ENCODE measurements around the gene POPDC2.

The POPDC2 gene

DNA sequence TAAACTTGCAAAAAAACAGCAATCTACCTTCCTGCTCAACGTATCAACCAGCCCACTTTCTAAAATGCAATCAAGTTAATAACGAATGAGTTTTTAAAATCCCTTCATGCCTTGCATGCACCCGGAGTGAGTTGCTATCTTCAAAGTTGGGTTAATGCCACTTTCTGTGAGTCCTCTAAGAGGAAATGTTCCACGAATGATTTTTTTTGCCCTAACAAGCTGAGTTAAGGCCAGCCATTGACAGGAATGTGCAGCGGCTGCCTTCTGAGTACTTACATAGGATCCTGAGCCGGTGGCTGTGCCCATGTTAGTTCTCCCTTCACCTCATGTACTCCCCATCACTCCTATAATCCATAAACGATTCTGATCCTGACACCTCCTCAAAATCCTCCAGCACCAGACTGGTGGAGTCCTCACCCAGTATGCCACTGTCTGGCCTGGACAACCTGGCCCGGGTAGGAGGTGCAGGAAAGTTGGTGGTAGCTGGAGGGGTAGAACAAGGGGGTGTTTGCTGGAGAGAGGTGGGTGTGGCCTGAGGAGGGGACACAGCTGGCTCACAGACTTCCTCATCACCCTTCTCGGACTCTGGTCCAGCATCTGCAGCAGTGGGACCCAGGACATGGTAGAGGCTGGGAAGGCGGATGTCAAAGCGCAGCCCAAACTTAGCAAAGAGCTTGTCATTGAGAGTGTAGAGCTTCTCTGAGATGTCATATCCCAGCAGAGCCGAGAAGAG lies 12.4 kb downstream of the POPDC2 start:
- H3K36me3 ChIP-seq, result peaks cover 6% of the 10 kb centered on the region
- no peak overlapping the region for H3K4me3 ChIP-seq (ENCODE audit: low read depth in 1 of 2, low read length in 1 of 2)
- H3K27ac ChIP-seq, result no peak overlapping the region
- H3K4me1 ChIP-seq (ENCODE audit: control insufficient read depth in 1 of 2, insufficient read depth in 1 of 2, low read depth in 1 of 2, low read length in 1 of 2), result no peaks in the 10 kb centered on the region
- H3K9me3 ChIP-seq, result no peaks in the 10 kb centered on the region
- no peaks in the 10 kb centered on the region for H3K27me3 ChIP-seq
- TF ChIP-seq, protein P1, sequence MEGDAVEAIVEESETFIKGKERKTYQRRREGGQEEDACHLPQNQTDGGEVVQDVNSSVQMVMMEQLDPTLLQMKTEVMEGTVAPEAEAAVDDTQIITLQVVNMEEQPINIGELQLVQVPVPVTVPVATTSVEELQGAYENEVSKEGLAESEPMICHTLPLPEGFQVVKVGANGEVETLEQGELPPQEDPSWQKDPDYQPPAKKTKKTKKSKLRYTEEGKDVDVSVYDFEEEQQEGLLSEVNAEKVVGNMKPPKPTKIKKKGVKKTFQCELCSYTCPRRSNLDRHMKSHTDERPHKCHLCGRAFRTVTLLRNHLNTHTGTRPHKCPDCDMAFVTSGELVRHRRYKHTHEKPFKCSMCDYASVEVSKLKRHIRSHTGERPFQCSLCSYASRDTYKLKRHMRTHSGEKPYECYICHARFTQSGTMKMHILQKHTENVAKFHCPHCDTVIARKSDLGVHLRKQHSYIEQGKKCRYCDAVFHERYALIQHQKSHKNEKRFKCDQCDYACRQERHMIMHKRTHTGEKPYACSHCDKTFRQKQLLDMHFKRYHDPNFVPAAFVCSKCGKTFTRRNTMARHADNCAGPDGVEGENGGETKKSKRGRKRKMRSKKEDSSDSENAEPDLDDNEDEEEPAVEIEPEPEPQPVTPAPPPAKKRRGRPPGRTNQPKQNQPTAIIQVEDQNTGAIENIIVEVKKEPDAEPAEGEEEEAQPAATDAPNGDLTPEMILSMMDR (IDR thresholded peaks at IDR 0.05), result no peak

DNA sequence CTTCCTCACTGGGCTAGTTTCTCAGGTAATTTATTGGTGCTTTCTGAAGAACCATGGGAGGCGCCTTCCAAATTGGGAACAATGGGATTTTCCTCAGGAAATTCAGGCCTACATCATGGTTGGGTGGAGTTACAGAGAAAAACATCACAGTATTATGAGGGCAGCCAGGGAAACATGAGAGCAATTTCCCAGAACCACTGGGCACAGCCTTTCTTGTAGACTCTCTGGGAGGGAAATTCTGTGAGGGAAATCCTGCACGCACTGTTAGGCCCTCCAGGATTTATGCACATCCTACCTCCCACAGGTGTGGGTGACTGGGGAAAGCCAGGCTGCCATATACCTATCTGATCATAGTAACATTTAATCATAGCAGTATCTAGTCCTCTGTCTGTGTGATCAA lies 13.2 kb downstream of the POPDC2 start:
- H3K27me3 ChIP-seq, result no peaks in the 10 kb centered on the region
- no peak overlapping the region for H3K4me3 ChIP-seq (ENCODE audit: low read depth in 1 of 2, low read length in 1 of 2)
- peaks cover 6% of the 10 kb centered on the region for H3K36me3 ChIP-seq
- no peaks in the 10 kb centered on the region for H3K9me3 ChIP-seq
- no peak overlapping the region for H3K27ac ChIP-seq
- H3K4me1 ChIP-seq (ENCODE audit: control insufficient read depth in 1 of 2, insufficient read depth in 1 of 2, low read depth in 1 of 2, low read length in 1 of 2), result no peaks in the 10 kb centered on the region
- TF ChIP-seq, protein P1 (IDR thresholded peaks at IDR 0.05), result no peak

DNA sequence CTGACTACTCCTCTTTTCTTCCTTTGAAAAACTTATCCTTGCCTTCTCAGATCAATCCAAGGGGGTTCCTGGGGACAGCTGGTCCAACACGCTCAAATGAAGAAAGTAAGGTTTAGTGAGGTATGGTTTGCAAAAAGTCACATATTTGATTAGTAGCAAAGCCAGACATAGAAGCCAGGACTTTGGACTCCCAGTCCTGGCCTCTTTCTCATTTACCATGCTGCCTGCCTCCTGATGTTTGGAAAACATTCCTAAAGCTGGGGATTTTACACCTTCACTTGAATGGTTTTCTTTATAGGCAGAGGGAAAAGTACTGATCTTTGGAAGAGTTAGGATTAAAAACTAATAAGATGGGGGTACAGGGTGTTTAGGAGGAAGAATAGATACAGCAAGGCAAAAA lies 14.6 kb downstream of the POPDC2 start:
- Histone ChIP-seq H3K4me3 (ENCODE audit: low read depth in 1 of 2, low read length in 1 of 2) (no peak overlapping the region), H3K27ac (no peak overlapping the region), H3K36me3 (peaks cover 6% of the 10 kb centered on the region), H3K27me3 (no peaks in the 10 kb centered on the region), H3K9me3 (no peaks in the 10 kb centered on the region), H3K4me1 (ENCODE audit: control insufficient read depth in 1 of 2, insufficient read depth in 1 of 2, low read depth in 1 of 2, low read length in 1 of 2) (no peaks in the 10 kb centered on the region)
- TF ChIP-seq, protein P1 (IDR thresholded peaks at IDR 0.05), result no peak

DNA sequence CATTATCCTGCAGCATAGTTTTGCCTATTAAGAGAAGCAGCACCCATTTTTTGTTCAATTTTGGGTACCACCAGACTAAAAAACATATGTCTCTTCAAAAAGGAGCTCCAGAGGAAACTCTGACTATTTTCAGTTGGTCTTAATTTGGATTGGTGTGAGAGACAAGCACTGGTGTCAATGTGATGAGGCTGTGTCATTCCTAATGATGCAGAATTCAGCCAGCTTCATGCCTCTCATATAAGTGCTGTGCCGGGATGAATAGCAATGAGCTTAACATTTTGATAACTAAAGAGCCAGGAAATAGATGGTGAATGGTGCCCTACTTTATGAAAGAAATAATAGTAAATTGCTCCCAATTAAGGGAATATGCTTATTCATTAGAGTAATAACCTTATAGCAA lies 15.9 kb downstream of the POPDC2 start:
- H3K27ac ChIP-seq, result no peak overlapping the region
- H3K4me1 ChIP-seq (ENCODE audit: control insufficient read depth in 1 of 2, insufficient read depth in 1 of 2, low read depth in 1 of 2, low read length in 1 of 2), result no peaks in the 10 kb centered on the region
- H3K9me3 ChIP-seq, result no peaks in the 10 kb centered on the region
- H3K4me3 ChIP-seq (ENCODE audit: low read depth in 1 of 2, low read length in 1 of 2), result no peak overlapping the region
- peaks cover 6% of the 10 kb centered on the region for H3K36me3 ChIP-seq
- TF ChIP-seq, protein P1 (IDR thresholded peaks at IDR 0.05), result no peak
- H3K27me3 ChIP-seq, result no peaks in the 10 kb centered on the region

DNA sequence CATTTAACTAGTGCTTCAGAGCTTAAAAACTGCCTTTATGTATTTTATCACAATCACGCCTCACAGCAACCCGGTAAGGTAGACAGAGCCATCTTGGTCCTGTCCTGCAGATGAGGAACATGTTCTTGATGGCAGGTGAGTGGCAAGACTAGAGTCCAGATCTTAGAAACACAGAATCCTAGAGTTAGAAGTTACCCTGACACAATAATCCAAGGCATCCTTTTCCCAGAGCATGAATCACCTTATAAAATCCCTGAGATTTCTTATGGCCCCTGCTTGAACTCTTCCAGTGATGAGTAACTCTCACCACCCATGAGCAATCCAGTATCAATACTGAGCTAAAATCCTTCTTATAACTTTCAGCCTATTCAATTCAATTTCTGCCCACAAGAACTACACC lies 16.9 kb downstream of the POPDC2 start:
- Histone ChIP-seq H3K36me3 (peaks cover 6% of the 10 kb centered on the region), H3K27ac (no peak overlapping the region), H3K27me3 (no peaks in the 10 kb centered on the region), H3K4me3 (ENCODE audit: low read depth in 1 of 2, low read length in 1 of 2) (no peak overlapping the region), H3K9me3 (no peaks in the 10 kb centered on the region), H3K4me1 (ENCODE audit: control insufficient read depth in 1 of 2, insufficient read depth in 1 of 2, low read depth in 1 of 2, low read length in 1 of 2) (peaks cover 5 to 8% of the 10 kb centered on the region in 2 experiments)
- TF ChIP-seq, protein P1 (IDR thresholded peaks at IDR 0.05), result no peak

Data from neutrophil (primary cell).